GM12891 (cell line): Measurements from ENCODE around the gene TULP4.

ENCODE experiments used
- PAX5 ChIP-seq: IDR thresholded peaks from 2 replicates; pipeline ENCODE4 v1.6.1; 2011; ENCODE audit warnings: low read length, moderate library complexity, mild to moderate bottlenecking; ENCODE audit not compliant: insufficient read depth, severe bottlenecking
- POLR2A ChIP-seq: IDR thresholded peaks from 2 replicates; pipeline ENCODE4 v1.6.1; 2011; ENCODE audit warnings: low read depth, low read length, control low read depth
- POLR2AphosphoS5 ChIP-seq: IDR thresholded peaks from 2 replicates; pipeline ENCODE4 v1.6.1; 2011; ENCODE audit warnings: low read depth, low read length, control low read depth
- SPI1 ChIP-seq: IDR thresholded peaks from 2 replicates; pipeline ENCODE4 v1.6.1; 2011; ENCODE audit warnings: low read depth, low read length, control low read depth
- TAF1 ChIP-seq: IDR thresholded peaks from 2 replicates; pipeline ENCODE4 v1.6.1; 2011; ENCODE audit warnings: low read depth, low read length, control low read depth

DNA sequence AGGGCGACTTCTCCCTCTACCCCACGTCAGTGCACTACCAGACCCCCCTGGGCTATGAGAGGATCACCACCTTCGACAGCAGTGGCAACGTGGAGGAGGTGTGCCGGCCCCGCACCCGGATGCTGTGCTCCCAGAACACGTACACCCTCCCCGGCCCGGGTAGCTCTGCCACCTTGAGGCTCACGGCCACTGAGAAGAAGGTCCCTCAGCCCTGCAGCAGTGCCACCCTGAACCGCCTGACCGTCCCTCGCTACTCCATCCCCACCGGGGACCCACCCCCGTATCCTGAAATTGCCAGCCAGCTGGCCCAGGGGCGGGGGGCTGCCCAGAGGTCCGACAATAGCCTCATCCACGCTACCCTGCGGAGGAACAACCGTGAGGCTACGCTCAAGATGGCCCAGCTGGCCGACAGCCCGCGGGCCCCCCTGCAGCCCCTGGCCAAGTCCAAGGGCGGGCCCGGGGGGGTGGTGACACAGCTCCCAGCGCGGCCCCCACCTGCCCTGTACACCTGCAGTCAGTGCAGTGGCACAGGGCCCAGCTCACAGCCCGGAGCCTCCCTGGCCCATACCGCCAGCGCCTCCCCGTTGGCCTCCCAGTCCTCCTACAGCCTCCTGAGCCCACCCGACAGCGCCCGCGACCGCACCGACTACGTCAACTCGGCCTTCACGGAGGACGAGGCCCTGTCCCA lies 190.1 kb downstream of the TULP4 start:
- TF ChIP-seq POLR2AphosphoS5 (no peak), POLR2A (no peak), PAX5 (no peak), TAF1 (no peak), SPI1 (no peak)
